A549 (cell line): ENCODE measurements around the gene ELAVL1.

ENCODE experiments used
- CTCF ChIP-seq: fragments of >200 bp; sonication (Bioruptor Twin); formaldehyde crosslinking; IDR thresholded peaks from 3 replicates; pipeline ENCODE4 v1.5.1; 2016
- ELK1 ChIP-seq: fragments of 150-350 bp; IDR thresholded peaks from 2 replicates; pipeline ENCODE4 v1.6.1; 2014; ENCODE audit warnings: low read depth, mild to moderate bottlenecking, low read length
- EP300 ChIP-seq, 2 experiments: fragments of >200 bp; sonication (Bioruptor Twin); formaldehyde crosslinking; IDR thresholded peaks; 2 replicates in 1 of 2; 3 replicates in 1 of 2; pipeline ENCODE4 v1.6.1; 2016 to 2017
- JUN ChIP-seq, 2 experiments: fragments of >200 bp; sonication (Bioruptor Twin); formaldehyde crosslinking; IDR thresholded peaks; 2 replicates in 1 of 2; 3 replicates in 1 of 2; pipeline ENCODE4 v1.6.1; 2016 to 2017
- KDM5A ChIP-seq: fragments of 200-600 bp; sonication (generic); IDR thresholded peaks from 2 replicates; pipeline ENCODE4 v1.6.1; 2016; ENCODE audit warnings: antibody characterized with exemption, mild to moderate bottlenecking
- MAFK ChIP-seq: fragments of 450-650 bp; IDR thresholded peaks from 2 replicates; pipeline ENCODE4 v1.6.1; 2014; ENCODE audit not compliant: partially characterized antibody
- MAZ ChIP-seq: fragments of 150-350 bp; IDR thresholded peaks from 2 replicates; pipeline ENCODE4 v1.6.1; 2014; ENCODE audit warnings: antibody characterized with exemption, low read depth, low read length, borderline replicate concordance
- POLR2A ChIP-seq: IDR thresholded peaks from 2 replicates; pipeline ENCODE4 v1.6.1; 2012; ENCODE audit warnings: mild to moderate bottlenecking, low read length
- POLR2AphosphoS2 ChIP-seq: conservative IDR thresholded peaks from 2 replicates; pipeline ENCODE4 v1.6.1; 2012; ENCODE audit warnings: low read length, improper control_type of control experiment, inconsistent platforms
- RAD21 ChIP-seq, 2 experiments: fragments of >200 bp in 1 of 2; sonication (Bioruptor Twin) in 1 of 2; formaldehyde crosslinking in 1 of 2; IDR thresholded peaks in 1 of 2; conservative IDR thresholded peaks in 1 of 2; 2 replicates in 1 of 2; 3 replicates in 1 of 2; pipeline ENCODE4 v1.6.1; 2012 to 2018; ENCODE audit warnings: inconsistent platforms in 1 of 2
- REST ChIP-seq: fragments of 200-600 bp; sonication (generic); IDR thresholded peaks from 2 replicates; pipeline ENCODE4 v1.6.1; 2016; ENCODE audit warnings: antibody characterized with exemption, mild to moderate bottlenecking, moderate library complexity
- USF2 ChIP-seq: fragments of 450-650 bp; IDR thresholded peaks from 2 replicates; pipeline ENCODE4 v1.6.1; 2014; ENCODE audit warnings: antibody characterized with exemption

- TF ChIP-seq CTCF (no peak), POLR2A (no peak), POLR2AphosphoS2 (no peak), MAZ (no peak), USF2 (no peak), ELK1 (no peak), MAFK (no peak), REST (no peak), RAD21 (conservative IDR thresholded peaks at IDR 0.05 in 1 of 2, IDR thresholded peaks at IDR 0.05 in 1 of 2) (no peak), EP300 (IDR thresholded peaks at IDR 0.05) (no peak), KDM5A (no peak), JUN (IDR thresholded peaks at IDR 0.05) (no peak)
These were observed 22.8 kb downstream of the ELAVL1 start for GRCh38 chr19:7982651-7983099.
